HG03280 (cell line): ENCODE data around the gene ADAMTS6.

Experiments used
- ATAC-seq: cut with Tn5 transposase; IDR thresholded peaks from one replicate; pipeline ENCODE4 v1.9.1; 2021; ENCODE audit warnings: mild to moderate bottlenecking, moderate library complexity; ENCODE audit not compliant: unreplicated experiment

Gene ADAMTS6

GRCh38 chr5:65292196-65292595 is 189.5 kb downstream of the ADAMTS6 start:
- ATAC-seq, result no peak

- no peak for ATAC-seq
These were observed 191.0 kb downstream of the ADAMTS6 start for GRCh38 chr5:65290677-65291076.

- no peak for ATAC-seq
These were observed 193.1 kb downstream of the ADAMTS6 start for GRCh38 chr5:65288657-65289056.

GRCh38 chr5:65279603-65280002 is 202.1 kb downstream of the ADAMTS6 start:
- no peak for ATAC-seq

- ATAC-seq, result no peak
These were observed 205.4 kb downstream of the ADAMTS6 start for GRCh38 chr5:65276178-65276890.

GRCh38 chr5:65271906-65272305 is 209.8 kb downstream of the ADAMTS6 start:
- ATAC-seq, result no peak

- no peak for ATAC-seq
These were observed 213.2 kb downstream of the ADAMTS6 start for GRCh38 chr5:65268525-65268924.

GRCh38 chr5:65264420-65264819 is 217.3 kb downstream of the ADAMTS6 start:
- ATAC-seq, result no peak

- no peak for ATAC-seq
These were observed 218.4 kb downstream of the ADAMTS6 start for GRCh38 chr5:65263321-65263720.

GRCh38 chr5:65262649-65263059 is 219.1 kb downstream of the ADAMTS6 start:
- no peak for ATAC-seq

GRCh38 chr5:65262096-65262495 is 219.6 kb downstream of the ADAMTS6 start:
- ATAC-seq, result no peak

GRCh38 chr5:65261499-65261898 is 220.2 kb downstream of the ADAMTS6 start:
- ATAC-seq, result no peak

- no peak for ATAC-seq
These were observed 226.4 kb downstream of the ADAMTS6 start for GRCh38 chr5:65255294-65255693.

GRCh38 chr5:65252977-65253376 is 228.7 kb downstream of the ADAMTS6 start:
- ATAC-seq, result no peak

- no peak for ATAC-seq
These were observed 232.8 kb downstream of the ADAMTS6 start for GRCh38 chr5:65248896-65249295.

- no peak for ATAC-seq
These were observed 234.1 kb downstream of the ADAMTS6 start for GRCh38 chr5:65247594-65247993.

GRCh38 chr5:65246741-65247140 is 235.0 kb downstream of the ADAMTS6 start:
- no peak for ATAC-seq

GRCh38 chr5:65244031-65244430 is 237.7 kb downstream of the ADAMTS6 start:
- ATAC-seq, result no peak

- ATAC-seq, result no peak
These were observed 238.6 kb downstream of the ADAMTS6 start for GRCh38 chr5:65243161-65243560.

GRCh38 chr5:65229841-65230240 is 251.9 kb downstream of the ADAMTS6 start:
- no peak for ATAC-seq

- no peak for ATAC-seq
These were observed 267.7 kb downstream of the ADAMTS6 start for GRCh38 chr5:65213921-65214525.

GRCh38 chr5:65209341-65209740 is 272.4 kb downstream of the ADAMTS6 start:
- ATAC-seq, result no peak

GRCh38 chr5:65204966-65205365 is 276.8 kb downstream of the ADAMTS6 start:
- no peak for ATAC-seq
